Glutamatergic neuron (in vitro differentiated cells): ENCODE results near the gene CDH23. TPM values are rescaled to one million over a fixed set of nuclear protein-coding genes. Genes with fewer than 3 reads are reported as not detected.

ENCODE experiments used
- DNase-seq: peaks from one replicate; pipeline ENCODE4 v3.0.0; 2022
- H3K27ac Mint-ChIP-seq: one replicate; pipeline ENCODE4 v1.8.0; 2020; ENCODE audit warnings: mild to moderate bottlenecking, mixed read lengths, inconsistent platforms; ENCODE audit not compliant: unreplicated experiment
- H3K27me3 Mint-ChIP-seq: one replicate; pipeline ENCODE4 v1.8.0; 2020; ENCODE audit warnings: mild to moderate bottlenecking, moderate library complexity, mixed read lengths, inconsistent platforms; ENCODE audit not compliant: unreplicated experiment
- H3K36me3 Mint-ChIP-seq: one replicate; pipeline ENCODE4 v1.8.0; 2020; ENCODE audit warnings: mild to moderate bottlenecking, mixed read lengths, inconsistent platforms; ENCODE audit not compliant: unreplicated experiment
- H3K4me1 Mint-ChIP-seq: one replicate; pipeline ENCODE4 v1.8.0; 2020; ENCODE audit warnings: mild to moderate bottlenecking, low read depth, mixed read lengths, inconsistent platforms; ENCODE audit not compliant: unreplicated experiment
- H3K4me3 Mint-ChIP-seq: one replicate; pipeline ENCODE4 v1.8.0; 2020; ENCODE audit warnings: mild to moderate bottlenecking, mixed read lengths, inconsistent platforms; ENCODE audit not compliant: unreplicated experiment
- H3K9me3 Mint-ChIP-seq: one replicate; pipeline ENCODE4 v1.8.0; 2020; ENCODE audit warnings: mild to moderate bottlenecking, moderate library complexity, mixed read lengths, inconsistent platforms; ENCODE audit not compliant: unreplicated experiment
- total RNA-seq: library from RNA; stranded (reverse); fragmentation: NEBNext Ultra II Directional; extraction: Animal tissue kit (Norgen Biotek cat#: 25700); gene quantifications from one replicate; pipeline ENCODE4 v1.2.1, GENCODE V29; 2021; ENCODE audit not compliant: unreplicated experiment
- TF ChIP-seq, protein P1 (sequence below): fragments of 200-600 bp; sonication (generic); IDR thresholded peaks from one replicate; pipeline ENCODE4 v1.5.0; 2021; ENCODE audit not compliant: partially characterized antibody, unreplicated experiment

CDH23 gene
- total RNA-seq, 1 donor from 2014 or later, result 2.0 TPM

- peaks cover 4% of the 10 kb centered on the region for H3K4me1 Mint-ChIP-seq
- no peak overlapping the region for H3K4me3 Mint-ChIP-seq
- no peaks in the 10 kb centered on the region for H3K36me3 Mint-ChIP-seq
- H3K27ac Mint-ChIP-seq, result no peak overlapping the region
- H3K9me3 Mint-ChIP-seq, result peaks cover 2% of the 10 kb centered on the region
- no peak for DNase-seq
- peaks cover 10% of the 10 kb centered on the region for H3K27me3 Mint-ChIP-seq
- TF ChIP-seq, protein P1, sequence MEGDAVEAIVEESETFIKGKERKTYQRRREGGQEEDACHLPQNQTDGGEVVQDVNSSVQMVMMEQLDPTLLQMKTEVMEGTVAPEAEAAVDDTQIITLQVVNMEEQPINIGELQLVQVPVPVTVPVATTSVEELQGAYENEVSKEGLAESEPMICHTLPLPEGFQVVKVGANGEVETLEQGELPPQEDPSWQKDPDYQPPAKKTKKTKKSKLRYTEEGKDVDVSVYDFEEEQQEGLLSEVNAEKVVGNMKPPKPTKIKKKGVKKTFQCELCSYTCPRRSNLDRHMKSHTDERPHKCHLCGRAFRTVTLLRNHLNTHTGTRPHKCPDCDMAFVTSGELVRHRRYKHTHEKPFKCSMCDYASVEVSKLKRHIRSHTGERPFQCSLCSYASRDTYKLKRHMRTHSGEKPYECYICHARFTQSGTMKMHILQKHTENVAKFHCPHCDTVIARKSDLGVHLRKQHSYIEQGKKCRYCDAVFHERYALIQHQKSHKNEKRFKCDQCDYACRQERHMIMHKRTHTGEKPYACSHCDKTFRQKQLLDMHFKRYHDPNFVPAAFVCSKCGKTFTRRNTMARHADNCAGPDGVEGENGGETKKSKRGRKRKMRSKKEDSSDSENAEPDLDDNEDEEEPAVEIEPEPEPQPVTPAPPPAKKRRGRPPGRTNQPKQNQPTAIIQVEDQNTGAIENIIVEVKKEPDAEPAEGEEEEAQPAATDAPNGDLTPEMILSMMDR, result no peak
These were observed 366.8 kb downstream of the CDH23 start for GRCh38 chr10:71763352-71764127.

DNA sequence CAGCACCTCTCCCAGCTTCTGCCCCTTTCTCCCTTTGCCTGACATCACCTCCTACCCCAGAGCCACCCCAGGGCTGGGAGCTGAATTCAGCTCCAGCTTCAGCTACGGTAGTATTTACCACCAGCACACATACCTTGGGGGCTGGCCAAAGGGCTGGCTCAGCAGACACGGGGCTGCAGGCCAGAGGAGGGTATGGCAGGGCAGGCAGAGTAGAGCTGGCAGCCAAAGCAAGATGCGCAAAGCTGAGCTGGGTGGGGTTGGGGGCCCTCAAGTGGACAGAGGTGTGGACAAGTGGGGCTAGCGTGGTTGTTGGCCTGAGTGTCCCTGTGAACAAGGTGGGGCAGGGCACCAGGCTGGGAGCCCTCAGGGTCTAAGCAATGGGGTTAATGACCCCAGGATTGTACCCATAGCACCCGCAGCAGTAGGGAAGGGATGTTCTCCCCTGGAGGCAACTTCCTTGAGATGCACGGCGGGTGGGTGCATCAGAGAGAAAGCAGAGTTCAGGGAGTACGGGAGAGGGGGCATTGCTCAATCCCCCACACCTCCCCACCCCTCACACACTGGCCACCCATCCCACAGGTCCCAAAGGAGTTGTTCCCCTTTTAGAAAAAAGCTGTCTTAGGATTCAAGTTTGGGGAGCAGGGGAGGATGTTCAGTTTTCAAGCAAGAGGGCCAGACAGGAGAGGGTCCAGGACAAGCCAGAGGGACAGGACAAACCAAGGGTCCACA is 368.6 kb downstream of the CDH23 start:
- TF ChIP-seq, protein P1, result no peak
- Mint-ChIP-seq H3K27ac (no peak overlapping the region), H3K4me3 (no peak overlapping the region), H3K36me3 (no peaks in the 10 kb centered on the region), H3K9me3 (peaks cover 2% of the 10 kb centered on the region), H3K27me3 (peaks cover 10% of the 10 kb centered on the region), H3K4me1 (peaks cover 4% of the 10 kb centered on the region)
- no peak for DNase-seq

DNA sequence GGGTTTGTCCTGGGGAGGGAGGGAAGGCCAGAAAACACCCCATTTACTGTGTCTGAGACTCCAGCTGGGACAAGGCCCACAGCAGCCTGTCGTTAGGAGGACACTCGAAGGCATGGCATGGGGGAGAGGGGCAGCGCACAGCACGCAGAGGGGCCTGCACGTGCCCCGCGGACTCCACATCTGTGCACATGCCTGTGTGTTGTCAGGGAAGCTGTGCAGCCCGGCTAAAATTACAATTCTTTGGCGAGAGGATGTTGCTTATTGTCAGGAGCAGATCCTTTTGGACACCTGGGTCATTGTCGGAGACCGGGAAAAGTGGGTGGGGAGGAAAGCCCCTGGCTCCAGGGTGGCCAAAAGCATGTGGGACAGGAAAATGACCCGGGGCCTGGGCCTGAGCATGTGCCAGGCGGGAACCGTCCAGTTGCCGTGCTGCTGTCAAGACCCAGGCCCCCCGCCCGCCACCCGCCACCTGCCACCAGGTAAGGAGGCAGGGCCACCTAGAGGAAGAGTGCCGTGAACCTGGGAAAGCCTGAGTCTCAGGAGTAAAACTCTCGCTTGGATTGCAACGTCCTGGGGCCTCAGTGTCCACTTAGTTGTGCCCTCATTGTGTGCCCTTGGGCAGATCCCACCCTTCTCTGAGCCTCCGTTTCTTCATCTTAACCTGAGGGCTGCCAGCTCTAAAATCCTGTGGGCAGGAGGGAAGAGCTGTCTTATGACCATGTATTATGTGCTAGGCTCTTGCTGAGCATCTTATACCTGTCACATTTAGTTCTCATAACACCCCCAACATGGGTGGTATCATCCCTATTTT is 369.4 kb downstream of the CDH23 start:
- peaks cover 9% of the 10 kb centered on the region for H3K27me3 Mint-ChIP-seq
- no peak overlapping the region for H3K4me3 Mint-ChIP-seq
- H3K4me1 Mint-ChIP-seq, result peaks cover 4% of the 10 kb centered on the region
- no peaks in the 10 kb centered on the region for H3K36me3 Mint-ChIP-seq
- TF ChIP-seq, protein P1, result no peak
- no peak overlapping the region for H3K27ac Mint-ChIP-seq
- H3K9me3 Mint-ChIP-seq, result peaks cover 2% of the 10 kb centered on the region
- DNase-seq, result no peak

DNA sequence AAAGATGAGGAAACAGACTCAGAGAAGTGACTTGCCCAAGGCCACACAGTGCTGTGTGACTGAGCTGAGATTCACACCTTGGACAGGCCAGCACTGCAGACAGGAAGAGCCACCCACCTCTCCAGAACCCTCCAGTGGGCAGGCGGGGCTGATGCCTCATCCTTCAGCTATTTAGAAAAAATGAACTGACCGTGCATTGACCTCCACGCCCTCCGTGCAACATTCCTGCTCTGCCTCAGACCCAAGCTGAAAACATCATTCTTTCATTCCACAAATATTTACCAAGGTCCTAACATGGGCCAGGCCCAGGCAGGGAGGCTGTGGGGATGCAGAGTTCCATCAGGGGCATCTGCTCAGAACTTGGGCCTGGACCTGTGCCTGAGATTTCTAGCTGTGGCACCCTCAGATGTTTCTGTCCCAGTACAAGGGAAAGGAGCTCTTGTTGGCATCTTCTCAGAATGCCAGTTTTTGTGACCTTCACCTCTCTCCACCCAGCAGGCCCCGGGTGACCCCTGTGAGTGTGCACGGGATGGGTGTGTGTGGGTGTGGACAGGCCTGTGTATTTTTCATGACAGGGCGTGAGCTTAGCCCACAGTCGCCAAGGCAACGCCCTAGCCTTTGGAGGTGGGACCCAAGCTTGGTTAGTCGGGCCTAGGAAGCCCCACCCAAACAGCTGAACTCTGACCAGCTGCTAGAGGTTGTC is 370.1 kb downstream of the CDH23 start:
- Mint-ChIP-seq H3K9me3 (peaks cover 2% of the 10 kb centered on the region), H3K4me3 (no peak overlapping the region)
- DNase-seq, result no peak

More for the DNA sequence above, 370.1 kb downstream of the CDH23 start:
- H3K36me3 Mint-ChIP-seq, result no peaks in the 10 kb centered on the region
- peaks cover 6% of the 10 kb centered on the region for H3K27me3 Mint-ChIP-seq
- H3K4me1 Mint-ChIP-seq, result peaks cover 4% of the 10 kb centered on the region
- TF ChIP-seq, protein P1, result no peak
- no peak overlapping the region for H3K27ac Mint-ChIP-seq
